RWPE1 (cell line): Measurements from ENCODE around the gene VPS36.

Experiments used
- CTCF ChIA-PET: fragments of 350-600 bp; sonication (Branson Sonifier 250); formaldehyde crosslinking; extraction: SDS; loops from one replicate; lab custom pipeline; 2021; lab: Yijun Ruan, JAX
- POLR2A ChIA-PET: fragments of 400-600 bp; formaldehyde crosslinking; extraction: SDS; loops from one replicate; lab custom pipeline; 2020; ENCODE audit warnings: antibody characterized with exemption; ENCODE audit not compliant: low non-redundant PET; lab: Yijun Ruan, JAX
- DNase-seq: peaks from one replicate; pipeline ENCODE4 v3.0.0; 2012; ENCODE audit warnings: low spot score
- H3K27ac ChIP-seq: fragments of 450-650 bp; 2 replicates; pipeline ENCODE4 v1.5.1; 2017
- CTCF ChIP-seq: fragments of 450-650 bp; conservative IDR thresholded peaks from 2 replicates; pipeline ENCODE4 v1.5.1; 2017; ENCODE audit warnings: low read depth, mild to moderate bottlenecking

VPS36 gene

GRCh38 chr13:52432456-52432855 lies 18.0 kb downstream of the VPS36 start:
- CTCF ChIA-PET: interaction anchor here (0.7 to 1.3 kb wide), 2 partner anchors 18 to 285 kb away, joined by 3 to 4 read pairs; no protein-coding TSS in a partner anchor
- TF ChIP-seq CTCF: no peak
- POLR2A ChIA-PET: no interaction called here
- DNase-seq: no peak
- no peak overlapping the region for H3K27ac ChIP-seq

- ChIA-PET CTCF (no interaction called here), POLR2A (no interaction called here)
- peak; percentile 26 for DNase-seq
- no peak overlapping the region for H3K27ac ChIP-seq
- TF ChIP-seq CTCF: no peak
These were observed 22.1 kb downstream of the VPS36 start for GRCh38 chr13:52428295-52428694.

- no peak overlapping the region for H3K27ac ChIP-seq
- POLR2A ChIA-PET: interaction anchor here (0.7 kb wide), 1 partner anchor 8 kb away, joined by 7 read pairs; no protein-coding TSS in a partner anchor
- no peak for TF ChIP-seq CTCF
- DNase-seq: no peak
- CTCF ChIA-PET: interaction anchor here (0.6 kb wide), 1 partner anchor 169 kb away, joined by 3 read pairs; no protein-coding TSS in a partner anchor
These were observed 29.2 kb downstream of the VPS36 start for GRCh38 chr13:52421216-52421615.

GRCh38 chr13:52419080-52419479 lies 31.4 kb downstream of the VPS36 start:
- H3K27ac ChIP-seq: no peak overlapping the region
- POLR2A ChIA-PET: no interaction called here
- CTCF ChIA-PET: no interaction called here
- no peak for DNase-seq
- no peak for TF ChIP-seq CTCF

GRCh38 chr13:52414963-52415362 lies 35.5 kb downstream of the VPS36 start:
- peak; percentile 83 for DNase-seq
- no peak for TF ChIP-seq CTCF
- ChIA-PET CTCF (interaction anchor here (0.6 to 1.4 kb wide), 2 partner anchors 36 to 560 kb away, joined by 3 to 9 read pairs; partner anchors contain the start of gene VPS36), POLR2A (no interaction called here)
- peak overlapping the region; percentile 99 for H3K27ac ChIP-seq

- POLR2A ChIA-PET: no interaction called here
- CTCF ChIA-PET: no interaction called here
- TF ChIP-seq CTCF: no peak
- H3K27ac ChIP-seq: peak overlapping the region; percentile 99
- no peak for DNase-seq
These were observed 36.4 kb downstream of the VPS36 start for GRCh38 chr13:52414051-52414450.

GRCh38 chr13:52412128-52412527 lies 38.3 kb downstream of the VPS36 start:
- ChIA-PET CTCF (interaction anchor here (0.7 to 1.3 kb wide), 2 partner anchors 38 to 1209 kb away, joined by 4 read pairs; partner anchors contain the start of gene VPS36), POLR2A (no interaction called here)
- TF ChIP-seq CTCF: no peak
- no peak for DNase-seq
- peak overlapping the region; percentile 63 for H3K27ac ChIP-seq
